Endodermal cell (in vitro differentiated cells): ENCODE data around the gene TPX2. TPM values are rescaled to one million over a fixed set of nuclear protein-coding genes. Genes with fewer than 3 reads are reported as not detected.

Source experiments
- DNase-seq: peaks from one replicate; pipeline ENCODE4 v3.0.0-alpha.2; 2017
- H3K27ac ChIP-seq: 2 replicates; pipeline ENCODE4 v1.5.1; 2013; ENCODE audit warnings: mild to moderate bottlenecking, low read depth, low read length, moderate library complexity
- H3K27me3 ChIP-seq: 2 replicates; pipeline ENCODE4 v1.6.1; 2013; ENCODE audit warnings: mild to moderate bottlenecking, low read length, moderate library complexity; ENCODE audit not compliant: insufficient read depth, control insufficient read depth, poor library complexity, severe bottlenecking
- H3K36me3 ChIP-seq: 2 replicates; pipeline ENCODE4 v1.7.0; 2013; ENCODE audit warnings: mild to moderate bottlenecking, low read length, moderate library complexity; ENCODE audit not compliant: control insufficient read depth, insufficient read depth
- H3K4me1 ChIP-seq: one replicate; pipeline ENCODE4 v1.7.0; 2013; ENCODE audit warnings: low read length; ENCODE audit not compliant: control insufficient read depth, insufficient read depth
- H3K4me3 ChIP-seq: 2 replicates; pipeline ENCODE4 v1.5.1; 2013; ENCODE audit warnings: mild to moderate bottlenecking, low read length, moderate library complexity
- H3K9ac ChIP-seq: 2 replicates; pipeline ENCODE4 v1.6.1; 2013; ENCODE audit warnings: mild to moderate bottlenecking, low read length, moderate library complexity; ENCODE audit not compliant: poor library complexity, severe bottlenecking; ENCODE audit errors: extremely low read depth
- H3K9me3 ChIP-seq: 2 replicates; pipeline ENCODE4 v1.6.1; 2013; ENCODE audit warnings: mild to moderate bottlenecking, low read length, moderate library complexity; ENCODE audit not compliant: control insufficient read depth
- H3K27ac Mint-ChIP-seq: 2 replicates; pipeline ENCODE4 v1.8.0; 2020; ENCODE audit warnings: mixed read lengths
- H3K27me3 Mint-ChIP-seq: 2 replicates; pipeline ENCODE4 v1.8.0; 2021; ENCODE audit warnings: mild to moderate bottlenecking, mixed read lengths; ENCODE audit not compliant: insufficient read depth
- H3K36me3 Mint-ChIP-seq: 2 replicates; pipeline ENCODE4 v1.8.0; 2020; ENCODE audit warnings: low read depth, mixed read lengths
- H3K4me1 Mint-ChIP-seq: 2 replicates; pipeline ENCODE4 v1.8.0; 2020; ENCODE audit warnings: mixed read lengths
- H3K4me3 Mint-ChIP-seq: 2 replicates; pipeline ENCODE4 v1.8.0; 2020; ENCODE audit warnings: mild to moderate bottlenecking, moderate library complexity, mixed read lengths
- H3K9me3 Mint-ChIP-seq: 2 replicates; pipeline ENCODE4 v1.8.0; 2020; ENCODE audit warnings: mild to moderate bottlenecking, mixed read lengths
- CTCF ChIP-seq: fragments of 200-600 bp; sonication (generic); conservative IDR thresholded peaks from 2 replicates; pipeline ENCODE4 v1.5.0; 2021; ENCODE audit warnings: antibody characterized with exemption, mild to moderate bottlenecking
- WGBS, 2 experiments: methylation state at CpG; one replicate each; pipeline versions ENCODE4 v1.1.5 to v1.1.7; 2013; ENCODE audit warnings: missing lambda C conversion rate in 2 of 2, mixed read lengths in 1 of 2; ENCODE audit not compliant: insufficient coverage in 1 of 2, insufficient read length in 1 of 2; 5-methylcytosine and 5-hydroxymethylcytosine counted together
- total RNA-seq, 2 donors: library from RNA; stranded (reverse); fragmentation: NEBNext Ultra II Directional in 1 of 2; extraction: Animal tissue kit (Norgen Biotek cat#: 25700) in 1 of 2; gene quantifications; 2 replicates in 1 of 2; 3 replicates in 1 of 2; pipeline ENCODE4 v1.2.1, GENCODE V29; 2021

Gene TPX2
- total RNA-seq, 2 donors from 2014 or later: 108 to 118 TPM

- Histone ChIP-seq H3K9ac (peak overlapping the region; percentile 61), H3K36me3 (peaks cover 5% of the 10 kb centered on the region), H3K27me3 (no peaks in the 10 kb centered on the region), H3K4me3 (peak overlapping the region; percentile 99), H3K4me1 (no peaks in the 10 kb centered on the region), H3K27ac (no peak overlapping the region), H3K9me3 (no peaks in the 10 kb centered on the region)
- Mint-ChIP-seq H3K4me1 (peaks cover 3% of the 10 kb centered on the region), H3K27me3 (no peaks in the 10 kb centered on the region), H3K9me3 (no peaks in the 10 kb centered on the region), H3K36me3 (peaks cover 8% of the 10 kb centered on the region), H3K27ac (no peak overlapping the region), H3K4me3 (no peak overlapping the region)
- 0% methylated on average over 3 to 11 of the region's 11 CpGs for WGBS, 2 experiments
- no peak for DNase-seq
- TF ChIP-seq CTCF: peak; percentile 22
Measured at GRCh38 chr20:31739550-31739977, 474 bp downstream of the TPX2 start.

GRCh38 chr20:31740208-31740607 lies 1.1 kb downstream of the TPX2 start:
- Histone ChIP-seq H3K9ac (peak overlapping the region; percentile 61), H3K4me3 (peak overlapping the region; percentile 99), H3K27ac (no peak overlapping the region), H3K9me3 (no peaks in the 10 kb centered on the region), H3K36me3 (peaks cover 12% of the 10 kb centered on the region), H3K27me3 (no peaks in the 10 kb centered on the region), H3K4me1 (no peaks in the 10 kb centered on the region)
- peaks cover 3% of the 10 kb centered on the region for H3K4me1 Mint-ChIP-seq
- no peak overlapping the region for H3K27ac Mint-ChIP-seq
- peaks cover 12% of the 10 kb centered on the region for H3K36me3 Mint-ChIP-seq
- no peaks in the 10 kb centered on the region for H3K27me3 Mint-ChIP-seq
- H3K9me3 Mint-ChIP-seq: no peaks in the 10 kb centered on the region
- no peak for DNase-seq
- TF ChIP-seq CTCF: no peak
- WGBS, 2 experiments: 0 to 23% methylated on average over 1 of the region's 1 CpG
- H3K4me3 Mint-ChIP-seq: no peak overlapping the region

- DNase-seq: no peak
- WGBS, 2 experiments: 80 to 100% methylated on average over 1 of the region's 1 CpG
- peaks cover 16% of the 10 kb centered on the region for H3K36me3 Mint-ChIP-seq
- H3K4me3 Mint-ChIP-seq: no peak overlapping the region
- Histone ChIP-seq H3K4me3 (peak overlapping the region; percentile 99), H3K27me3 (no peaks in the 10 kb centered on the region), H3K9ac (peak overlapping the region; percentile 61), H3K4me1 (no peaks in the 10 kb centered on the region), H3K9me3 (no peaks in the 10 kb centered on the region), H3K36me3 (peaks cover 17% of the 10 kb centered on the region), H3K27ac (no peak overlapping the region)
- peaks cover 4% of the 10 kb centered on the region for H3K4me1 Mint-ChIP-seq
- H3K27ac Mint-ChIP-seq: peak overlapping the region; percentile 39
- H3K9me3 Mint-ChIP-seq: no peaks in the 10 kb centered on the region
- no peak for TF ChIP-seq CTCF
- no peaks in the 10 kb centered on the region for H3K27me3 Mint-ChIP-seq
Measured at GRCh38 chr20:31740656-31741323, 1.7 kb downstream of the TPX2 start.
